BJ (cell line): ENCODE data around the gene THSD8. TPM values are rescaled to one million over a fixed set of nuclear protein-coding genes. Genes with fewer than 3 reads are reported as not detected.

Source experiments
- CTCF ChIA-PET: fragments of 350-600 bp; formaldehyde crosslinking; extraction: SDS; loops from one replicate; lab custom pipeline; 2021; ENCODE audit warnings: antibody characterized with exemption, inconsistent platforms; lab: Yijun Ruan, JAX
- POLR2A ChIA-PET: fragments of 300-600 bp; sonication (Branson Sonifier 250); formaldehyde crosslinking; extraction: SDS; loops from one replicate; lab custom pipeline; 2021; ENCODE audit warnings: antibody characterized with exemption; lab: Charles Lee
- DNase-seq: peaks from one replicate; pipeline ENCODE4 v3.0.0-alpha.2; 2011; ENCODE audit warnings: low read depth
- H3K27me3 ChIP-seq: 2 replicates; pipeline ENCODE4 v1.6.0; 2011; ENCODE audit warnings: low read length; ENCODE audit not compliant: control insufficient read depth, insufficient read depth
- H3K36me3 ChIP-seq: 2 replicates; pipeline ENCODE4 v1.5.1; 2011; ENCODE audit warnings: low read length; ENCODE audit not compliant: control insufficient read depth, insufficient read depth
- H3K4me3 ChIP-seq: 2 replicates; pipeline ENCODE4 v1.5.1; 2011; ENCODE audit warnings: low read depth, mild to moderate bottlenecking, control low read depth, low read length
- polyA plus RNA-seq: library from polyadenylated mRNA; depleted of rRNA; stranded (reverse); fragments of >200 nt; gene quantifications from 2 replicates; pipeline ENCODE4 v1.2.3, GENCODE V29; 2011
- TF ChIP-seq, protein P1 (sequence below): IDR thresholded peaks from 2 replicates; pipeline ENCODE4 v1.5.1; 2011; ENCODE audit warnings: low read depth, mild to moderate bottlenecking, control low read depth, inconsistent platforms, low read length, moderate library complexity; ENCODE audit not compliant: insufficient read depth

Gene THSD8
- polyA plus RNA-seq, 1 experiment = 0.75 TPM

- DNase-seq = no peak
- ChIA-PET CTCF (interaction anchor here (2.2 to 28.6 kb wide), 6 partner anchors 9 to 68 kb away, joined by 11 to 874 read pairs (median 30); partner anchors contain the start of genes JUNB, PRDX2, RNASEH2A and THSD8), POLR2A (interaction anchor here (0.6 to 2.8 kb wide), 3 partner anchors 9 to 112 kb away, joined by 3 to 16 read pairs (median 4); partner anchors contain the start of genes GCDH and JUNB)
These were observed 22.5 kb upstream of the THSD8 start for GRCh38 chr19:12779162-12779993.

GRCh38 chr19:12782174-12782423, 19.8 kb upstream of the THSD8 start:
- ChIA-PET CTCF (interaction anchor here (1.2 to 1.8 kb wide), 5 partner anchors 10 to 17 kb away, joined by 4 to 12 read pairs (median 4); no protein-coding TSS in a partner anchor), POLR2A (interaction anchor here (1.2 kb wide), 2 partner anchors 9 to 11 kb away, joined by 6 to 8 read pairs; partner anchors contain the start of gene JUNB)
- Histone ChIP-seq H3K4me3 (peak overlapping the region; percentile 48), H3K27me3 (no peaks in the 10 kb centered on the region), H3K36me3 (no peaks in the 10 kb centered on the region)
- no peak for DNase-seq
- TF ChIP-seq, protein P1, sequence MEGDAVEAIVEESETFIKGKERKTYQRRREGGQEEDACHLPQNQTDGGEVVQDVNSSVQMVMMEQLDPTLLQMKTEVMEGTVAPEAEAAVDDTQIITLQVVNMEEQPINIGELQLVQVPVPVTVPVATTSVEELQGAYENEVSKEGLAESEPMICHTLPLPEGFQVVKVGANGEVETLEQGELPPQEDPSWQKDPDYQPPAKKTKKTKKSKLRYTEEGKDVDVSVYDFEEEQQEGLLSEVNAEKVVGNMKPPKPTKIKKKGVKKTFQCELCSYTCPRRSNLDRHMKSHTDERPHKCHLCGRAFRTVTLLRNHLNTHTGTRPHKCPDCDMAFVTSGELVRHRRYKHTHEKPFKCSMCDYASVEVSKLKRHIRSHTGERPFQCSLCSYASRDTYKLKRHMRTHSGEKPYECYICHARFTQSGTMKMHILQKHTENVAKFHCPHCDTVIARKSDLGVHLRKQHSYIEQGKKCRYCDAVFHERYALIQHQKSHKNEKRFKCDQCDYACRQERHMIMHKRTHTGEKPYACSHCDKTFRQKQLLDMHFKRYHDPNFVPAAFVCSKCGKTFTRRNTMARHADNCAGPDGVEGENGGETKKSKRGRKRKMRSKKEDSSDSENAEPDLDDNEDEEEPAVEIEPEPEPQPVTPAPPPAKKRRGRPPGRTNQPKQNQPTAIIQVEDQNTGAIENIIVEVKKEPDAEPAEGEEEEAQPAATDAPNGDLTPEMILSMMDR = no peak

More at GRCh38 chr19:12779162-12779993, 22.5 kb upstream of the THSD8 start:
- no peaks in the 10 kb centered on the region for H3K36me3 ChIP-seq
- H3K27me3 ChIP-seq = no peaks in the 10 kb centered on the region
- peak overlapping the region; percentile 65 for H3K4me3 ChIP-seq
- TF ChIP-seq, protein P1 = no peak

- TF ChIP-seq, protein P1 = no peak
- ChIA-PET POLR2A (interaction anchor here (1.2 kb wide), 2 partner anchors 9 to 11 kb away, joined by 6 to 8 read pairs; partner anchors contain the start of gene JUNB), CTCF (interaction anchor here (0.7 to 1.8 kb wide), 7 partner anchors 9 to 161 kb away, joined by 4 to 12 read pairs (median 4); no protein-coding TSS in a partner anchor)
- H3K36me3 ChIP-seq = no peaks in the 10 kb centered on the region
- no peak for DNase-seq
- H3K27me3 ChIP-seq = no peaks in the 10 kb centered on the region
- peak overlapping the region; percentile 48 for H3K4me3 ChIP-seq
These were observed 19.2 kb upstream of the THSD8 start for GRCh38 chr19:12782424-12783290.

- TF ChIP-seq, protein P1 = no peak
- peak overlapping the region; percentile 48 for H3K4me3 ChIP-seq
- ChIA-PET POLR2A (interaction anchor here (1.2 kb wide), 2 partner anchors 8 to 10 kb away, joined by 6 to 8 read pairs; partner anchors contain the start of gene JUNB), CTCF (interaction anchor here (0.7 to 1.8 kb wide), 7 partner anchors 9 to 161 kb away, joined by 4 to 12 read pairs (median 4); no protein-coding TSS in a partner anchor)
- no peak for DNase-seq
- no peaks in the 10 kb centered on the region for H3K36me3 ChIP-seq
- no peaks in the 10 kb centered on the region for H3K27me3 ChIP-seq
These were observed 18.5 kb upstream of the THSD8 start for GRCh38 chr19:12783291-12783848.
